NCI-H1105 treated with DMSO at 0.1 percent for 48 hours (cell line): Measurements from ENCODE around the gene KCNQ1.

Source experiments
- DNase-seq: peaks from one replicate; lab custom pipeline; 2025; lab: John Stamatoyannopoulos, UW

KCNQ1 gene

DNA sequence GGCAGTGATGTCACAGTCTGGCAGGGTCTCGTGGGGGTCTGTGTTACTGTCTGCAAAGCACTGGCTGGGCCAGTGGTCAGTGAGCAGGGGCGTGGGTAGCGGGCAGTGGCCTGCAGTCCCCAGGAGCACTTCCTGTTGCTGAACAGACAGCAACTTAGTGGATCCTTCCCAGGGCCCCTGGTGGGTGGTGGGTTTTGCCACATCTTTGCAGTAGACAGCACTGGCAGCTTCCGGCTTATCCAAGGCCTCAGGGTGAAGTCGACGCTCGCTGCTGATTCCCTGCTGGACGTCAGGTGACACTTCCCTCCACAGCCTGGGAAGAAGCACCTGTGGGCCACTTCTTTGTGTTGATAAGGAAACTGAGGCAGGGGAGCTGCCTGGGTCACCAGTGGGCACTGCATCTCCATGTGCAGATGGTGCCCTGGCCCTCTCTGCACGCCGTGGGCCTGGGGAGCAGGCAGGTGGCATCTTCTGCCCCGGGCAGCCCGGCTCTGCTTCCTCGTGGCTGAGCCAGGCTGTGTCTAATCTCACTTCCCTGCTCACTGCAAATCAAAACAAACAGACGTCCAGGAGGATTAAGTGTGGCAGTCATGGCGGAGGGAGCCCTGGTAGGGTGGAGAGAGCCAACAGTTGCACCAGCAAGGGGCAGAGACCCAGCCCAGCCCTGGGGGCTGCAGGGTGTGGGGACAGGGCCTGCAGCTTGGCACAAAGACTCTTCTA is 79.8 kb downstream of the KCNQ1 start:
- DNase-seq = no peak

DNA sequence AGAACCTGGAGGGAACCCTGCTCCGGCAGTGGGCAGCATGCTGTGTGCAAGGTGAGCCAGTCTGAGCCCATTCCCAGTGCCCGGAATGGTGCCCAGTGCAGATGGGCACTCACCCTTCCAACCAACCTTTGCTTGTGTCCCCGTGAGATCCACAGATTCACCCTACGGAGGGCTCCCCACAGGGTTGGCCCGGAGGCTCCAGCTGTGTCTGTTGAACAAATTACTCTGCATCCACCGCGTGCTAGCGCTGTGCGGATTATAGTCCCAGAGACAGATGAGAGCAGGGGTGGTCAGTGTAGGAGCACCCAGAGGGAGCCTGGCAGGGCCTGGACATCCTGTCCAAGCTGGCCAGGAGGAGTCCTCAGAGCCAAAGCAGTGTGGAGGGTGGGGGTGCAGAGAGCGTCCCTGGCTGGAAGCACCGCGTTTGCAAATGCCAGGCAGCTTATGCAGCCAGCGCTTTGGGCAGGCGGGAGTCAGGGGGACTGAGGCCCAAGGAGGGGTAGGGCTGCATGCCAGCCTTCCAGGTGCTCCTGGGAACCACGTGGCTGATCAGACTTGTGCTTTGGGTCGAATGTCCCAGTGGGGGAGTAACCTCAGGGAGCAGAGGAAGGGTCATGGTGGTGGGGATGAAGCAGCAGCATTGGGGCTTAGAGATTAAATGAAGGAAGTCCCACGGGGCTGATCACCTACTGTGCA is 80.5 kb downstream of the KCNQ1 start:
- DNase-seq = no peak

DNA sequence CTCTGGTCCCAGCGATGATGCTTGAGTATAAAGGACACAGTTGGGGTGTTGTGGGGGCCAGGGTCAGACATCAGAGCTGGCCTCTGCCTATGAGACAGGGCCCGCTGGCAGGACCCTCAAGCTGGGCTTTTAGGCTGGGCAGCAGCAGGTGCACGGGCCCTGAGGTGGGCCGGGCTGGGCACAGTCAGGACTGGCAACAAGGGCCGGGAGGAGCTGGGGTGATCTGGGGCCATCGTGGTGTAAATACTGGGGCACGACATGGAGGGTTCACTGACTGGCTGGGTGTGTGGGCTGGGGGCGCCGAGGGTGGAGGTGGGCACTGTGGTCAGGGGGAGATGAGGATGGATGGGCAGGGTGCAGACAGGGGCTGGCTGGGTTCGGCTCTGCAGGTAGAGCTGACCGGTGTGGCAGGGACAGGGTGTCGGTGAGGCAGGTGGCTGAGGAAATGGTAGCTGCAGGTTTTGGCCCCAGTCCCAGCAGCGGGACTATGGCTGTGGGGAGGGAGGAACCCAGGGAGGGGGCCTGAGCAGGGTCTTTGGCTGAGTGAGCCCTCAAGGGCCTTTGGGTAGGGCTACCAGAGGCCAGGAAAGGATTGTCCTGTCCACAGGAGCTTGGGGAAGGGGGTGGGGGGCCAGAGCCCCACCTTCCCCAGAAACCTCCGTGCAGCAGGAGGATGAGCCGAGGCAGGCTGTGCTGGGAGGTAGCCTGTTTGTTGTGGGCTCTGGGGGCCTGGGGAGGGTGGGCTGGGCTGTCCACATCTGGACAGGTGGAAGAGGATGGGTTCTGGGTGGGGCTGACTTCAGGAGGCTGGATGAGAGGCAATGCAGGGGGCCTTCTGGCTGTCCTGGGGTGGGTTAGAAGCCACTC is 81.4 kb downstream of the KCNQ1 start:
- DNase-seq = no peak

DNA sequence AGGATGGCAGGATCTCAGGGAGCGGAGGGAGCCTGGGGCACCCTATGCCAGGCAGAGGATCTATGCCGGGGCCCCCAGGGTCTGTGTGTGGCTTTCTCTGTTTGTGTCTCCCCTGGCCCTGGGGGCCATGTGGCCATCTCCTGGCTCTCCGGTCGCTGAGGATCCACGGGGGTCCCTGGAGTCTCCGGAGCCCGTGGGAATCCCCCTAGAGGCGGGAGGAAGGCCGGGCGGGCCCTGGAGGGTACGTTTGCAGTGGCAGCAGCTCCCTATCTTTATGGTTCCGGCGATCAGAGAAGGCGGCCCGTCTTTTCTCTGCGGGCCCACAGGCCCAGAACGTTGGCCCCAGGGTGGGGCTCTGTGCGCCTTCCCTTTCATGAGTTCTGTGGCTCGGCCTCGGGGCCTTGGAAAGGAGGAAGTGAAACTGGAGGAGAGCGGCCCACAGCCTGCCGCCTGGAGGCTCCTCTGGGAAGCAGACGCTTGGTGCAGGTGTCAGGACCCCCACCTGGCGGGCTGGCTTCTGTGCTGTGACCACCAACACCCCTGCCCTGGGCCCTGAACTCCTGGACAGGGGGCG is 82.1 kb downstream of the KCNQ1 start:
- no peak for DNase-seq

- no peak for DNase-seq
Measured at GRCh38 chr11:2527621-2528291, 82.9 kb downstream of the KCNQ1 start.

DNA sequence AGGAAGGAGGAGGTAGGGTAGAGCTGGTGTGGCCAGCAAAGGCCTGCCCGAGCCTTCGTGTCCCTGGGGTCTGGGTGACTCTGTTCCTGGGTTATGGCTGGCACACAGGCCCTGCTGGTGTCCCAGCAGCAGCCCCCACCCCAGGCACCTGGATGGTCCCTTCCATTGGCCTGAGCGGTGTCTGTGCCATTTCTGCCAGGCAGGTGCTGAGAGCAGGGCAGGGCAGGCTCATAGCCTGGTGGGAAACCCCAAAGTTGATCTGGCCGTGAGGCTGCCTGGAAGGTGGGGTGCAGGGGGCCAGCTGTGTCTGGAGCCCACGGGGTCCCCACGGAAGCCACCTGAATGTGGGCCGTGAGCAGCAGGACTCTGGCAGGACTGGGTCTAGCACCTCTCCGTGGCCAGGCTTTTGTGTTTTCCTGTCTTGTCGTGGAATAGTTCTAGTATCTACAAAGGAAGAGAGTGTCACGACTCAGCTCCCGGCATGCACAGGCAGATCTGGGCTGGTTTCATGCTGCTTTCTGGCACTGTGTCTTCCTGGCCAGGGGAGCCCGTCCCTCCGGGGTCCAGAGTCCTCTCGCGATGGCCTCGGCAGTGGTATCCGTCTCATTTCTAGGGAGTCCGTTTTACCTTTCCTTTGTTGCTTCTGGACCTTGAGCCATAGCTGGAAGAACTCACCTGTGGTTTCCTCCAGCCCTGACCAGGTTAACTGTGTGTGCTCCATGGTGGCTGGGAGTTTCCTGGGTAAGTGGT is 83.7 kb downstream of the KCNQ1 start:
- no peak for DNase-seq

- no peak for DNase-seq
Measured at GRCh38 chr11:2529173-2529572, 84.4 kb downstream of the KCNQ1 start.

- DNase-seq = no peak
Measured at GRCh38 chr11:2529636-2530035, 84.8 kb downstream of the KCNQ1 start.

DNA sequence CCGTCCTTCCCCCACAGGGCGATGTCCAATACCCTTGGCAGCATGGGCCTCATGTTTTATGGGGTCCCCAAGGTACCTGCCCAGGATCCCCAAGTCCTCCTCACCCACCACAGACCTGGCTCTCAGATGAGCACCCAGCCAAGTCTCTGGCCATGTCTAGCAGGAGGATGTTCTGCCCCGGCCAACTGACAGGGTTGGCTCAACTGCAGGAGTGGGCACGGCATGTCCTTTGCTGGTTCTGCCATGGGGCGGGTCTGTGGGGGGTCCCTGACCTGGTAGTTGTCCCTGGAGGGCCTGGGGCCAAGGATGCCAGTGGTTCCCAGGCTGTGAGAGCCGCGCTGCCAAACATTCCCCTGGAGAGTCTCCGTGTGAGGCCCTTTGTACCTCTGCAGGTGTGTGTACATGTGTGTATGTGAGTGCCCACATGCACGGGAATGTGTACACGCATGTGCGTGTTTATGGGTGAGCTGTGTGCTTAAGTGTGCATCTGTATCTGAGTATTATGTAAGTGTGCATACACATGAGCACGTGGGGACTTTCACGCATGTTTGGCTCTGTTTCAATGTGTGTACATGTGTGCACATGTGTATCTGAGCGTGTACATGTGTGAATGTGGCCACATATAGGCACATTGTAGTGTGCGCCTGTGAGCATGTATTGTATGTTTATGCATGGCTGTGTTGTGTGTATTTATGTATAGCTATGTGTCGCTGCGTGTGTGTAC is 85.5 kb downstream of the KCNQ1 start:
- no peak for DNase-seq

DNA sequence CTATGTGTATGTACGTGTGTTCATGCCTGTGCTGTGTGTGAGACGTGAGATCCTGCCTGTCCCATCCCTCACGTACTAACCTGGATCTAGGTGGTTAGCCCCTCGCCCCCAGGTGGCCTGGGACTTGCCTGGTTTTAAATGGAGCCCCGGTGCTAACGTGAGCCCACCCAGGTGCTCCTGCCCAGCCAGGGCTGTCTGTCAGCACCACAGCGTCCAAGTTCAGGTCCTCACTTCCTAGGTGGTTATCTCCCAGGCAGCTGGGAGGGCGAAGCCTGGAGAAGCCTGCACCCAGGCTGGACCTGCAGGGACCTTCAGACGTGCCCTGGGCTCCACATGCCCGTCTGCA is 86.0 kb downstream of the KCNQ1 start:
- DNase-seq = no peak

DNA sequence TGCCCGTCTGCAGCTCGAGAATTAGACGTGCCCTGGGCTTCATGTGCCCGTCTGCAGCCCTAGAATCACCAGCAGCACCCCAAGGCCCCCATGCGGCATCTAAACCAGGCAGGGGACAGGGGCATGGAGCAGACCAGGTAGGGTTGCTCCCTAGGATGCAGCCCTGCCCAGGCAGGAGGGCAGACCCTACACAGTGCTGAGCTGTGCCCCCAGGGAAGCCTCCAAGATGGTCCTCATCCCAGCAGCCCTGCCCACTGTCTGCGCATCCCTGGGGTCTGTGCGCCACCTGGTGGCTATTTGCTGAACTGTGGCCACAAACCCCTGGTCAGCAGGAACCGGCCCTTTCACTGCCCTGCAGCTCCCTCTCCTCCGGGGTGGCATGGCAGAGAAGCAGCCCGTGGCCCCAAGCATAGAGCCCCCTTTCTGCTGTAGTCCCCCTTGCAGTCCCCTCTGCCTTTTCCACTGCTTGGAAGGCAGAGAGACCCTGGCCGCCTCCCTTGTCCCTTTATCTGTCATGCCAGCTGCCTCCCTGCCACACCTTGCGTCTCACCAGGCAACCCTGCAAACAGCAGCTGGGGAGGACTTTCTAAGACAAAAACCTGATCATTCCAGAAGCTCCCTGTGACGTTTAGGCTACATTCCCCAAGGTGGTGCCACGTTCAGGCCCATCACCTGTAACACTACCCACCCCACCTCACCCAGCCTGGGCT is 86.6 kb downstream of the KCNQ1 start:
- peak; percentile 30 for DNase-seq

DNA sequence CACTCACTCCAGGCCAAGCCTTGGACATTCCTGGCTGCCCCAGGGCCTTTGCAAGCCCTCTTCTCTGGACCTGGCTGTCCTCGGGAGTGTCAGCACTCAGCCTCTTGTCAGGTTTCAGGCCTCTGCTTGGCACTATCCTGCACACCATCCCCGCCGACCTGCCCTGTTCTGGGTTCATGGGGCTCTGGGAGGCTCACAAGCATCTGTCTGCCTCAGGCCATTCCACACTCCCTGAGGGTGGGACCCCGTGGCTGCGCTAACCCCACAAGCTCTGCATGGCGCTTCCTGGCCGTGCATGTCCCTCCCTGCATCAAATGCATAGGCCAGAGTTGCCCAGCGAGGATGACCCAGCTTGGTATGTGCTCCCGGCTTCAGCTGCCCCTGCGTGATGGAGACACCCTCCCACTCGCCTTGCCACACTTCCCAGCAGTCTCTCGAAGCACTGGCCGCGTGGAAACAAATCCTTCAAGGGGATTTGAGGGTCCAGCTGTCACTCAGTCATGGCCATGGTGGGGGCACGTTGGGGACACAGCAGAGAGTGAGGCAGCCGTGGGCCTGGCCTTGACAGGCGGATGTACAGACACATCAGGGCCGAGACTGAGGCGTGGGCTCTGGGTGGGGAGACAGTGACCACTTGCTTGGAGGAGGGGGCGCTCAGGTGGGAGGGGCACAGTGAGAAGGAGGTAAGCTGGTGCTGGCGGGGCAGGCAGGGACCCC is 87.3 kb downstream of the KCNQ1 start:
- no peak for DNase-seq

DNA sequence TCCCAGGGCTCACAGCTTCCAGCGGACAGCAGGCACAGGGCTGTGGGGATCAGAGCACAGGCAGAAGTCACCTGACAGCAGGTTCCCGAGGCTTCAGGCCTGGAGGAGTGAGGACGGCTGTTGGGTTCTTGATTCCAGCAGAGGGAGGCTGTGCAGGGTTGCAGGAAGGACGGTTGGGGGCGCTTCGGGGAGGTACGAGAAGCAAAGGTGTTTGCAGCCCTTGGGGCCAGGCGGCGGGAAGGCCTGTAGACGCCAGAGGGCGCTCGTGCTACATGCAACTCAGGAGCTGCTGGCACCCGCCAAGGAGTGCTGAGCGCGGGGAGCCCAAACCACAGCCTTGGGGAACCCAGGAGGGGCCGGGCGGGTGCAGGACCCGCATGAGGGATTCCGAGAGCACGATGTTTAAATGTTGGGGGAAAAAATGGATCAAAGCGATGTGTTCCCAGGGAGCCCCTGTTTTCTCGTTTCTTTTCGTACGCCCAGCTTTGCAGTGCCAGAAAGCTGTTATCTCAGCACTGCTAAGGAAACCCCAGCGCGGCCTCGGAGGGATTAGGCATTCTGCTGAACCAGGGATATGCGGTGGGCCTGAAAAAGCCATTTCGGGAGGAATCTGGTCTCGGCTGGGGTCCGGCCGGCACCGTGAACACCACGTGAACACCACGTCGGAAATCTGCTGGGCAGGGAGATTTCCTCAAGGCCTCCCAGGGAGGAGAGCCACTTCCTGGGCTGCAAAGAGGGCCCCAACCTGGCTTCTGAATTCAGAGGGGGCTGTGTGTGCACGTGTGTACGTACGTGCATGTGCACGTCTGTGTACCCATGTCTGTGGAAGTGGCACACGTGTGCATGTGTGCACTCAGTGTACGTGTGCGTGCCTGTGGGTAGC is 88.1 kb downstream of the KCNQ1 start:
- peak; percentile 76 for DNase-seq

DNA sequence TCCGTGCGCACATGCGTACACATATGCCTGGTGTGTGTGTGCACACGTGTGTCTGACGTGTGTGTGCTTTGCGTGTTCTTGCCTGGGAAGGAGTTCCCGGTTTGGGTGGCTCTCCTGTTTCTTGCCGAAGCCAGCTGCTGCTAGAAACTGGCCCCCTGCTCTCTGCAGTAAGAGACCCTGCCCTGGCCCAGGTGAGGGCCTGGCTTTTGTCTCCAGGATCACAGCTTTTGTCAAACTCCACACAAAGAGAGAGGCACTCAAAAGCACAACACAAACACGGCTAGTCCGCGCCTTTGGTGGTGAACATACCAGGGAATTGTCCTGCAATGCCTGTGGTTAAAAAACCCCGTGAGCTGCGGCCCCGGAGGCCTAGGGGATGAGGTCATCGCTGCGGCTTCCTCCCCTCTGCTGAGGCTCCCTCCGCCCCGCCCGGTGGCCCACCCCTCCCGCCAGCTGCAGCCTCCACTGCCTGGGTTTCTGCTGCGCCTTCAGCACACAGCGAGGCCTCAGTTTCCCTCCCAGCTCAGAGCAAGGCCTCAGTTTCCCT is 88.9 kb downstream of the KCNQ1 start:
- DNase-seq = no peak

- no peak for DNase-seq
Measured at GRCh38 chr11:2534134-2534956, 89.5 kb downstream of the KCNQ1 start.

DNA sequence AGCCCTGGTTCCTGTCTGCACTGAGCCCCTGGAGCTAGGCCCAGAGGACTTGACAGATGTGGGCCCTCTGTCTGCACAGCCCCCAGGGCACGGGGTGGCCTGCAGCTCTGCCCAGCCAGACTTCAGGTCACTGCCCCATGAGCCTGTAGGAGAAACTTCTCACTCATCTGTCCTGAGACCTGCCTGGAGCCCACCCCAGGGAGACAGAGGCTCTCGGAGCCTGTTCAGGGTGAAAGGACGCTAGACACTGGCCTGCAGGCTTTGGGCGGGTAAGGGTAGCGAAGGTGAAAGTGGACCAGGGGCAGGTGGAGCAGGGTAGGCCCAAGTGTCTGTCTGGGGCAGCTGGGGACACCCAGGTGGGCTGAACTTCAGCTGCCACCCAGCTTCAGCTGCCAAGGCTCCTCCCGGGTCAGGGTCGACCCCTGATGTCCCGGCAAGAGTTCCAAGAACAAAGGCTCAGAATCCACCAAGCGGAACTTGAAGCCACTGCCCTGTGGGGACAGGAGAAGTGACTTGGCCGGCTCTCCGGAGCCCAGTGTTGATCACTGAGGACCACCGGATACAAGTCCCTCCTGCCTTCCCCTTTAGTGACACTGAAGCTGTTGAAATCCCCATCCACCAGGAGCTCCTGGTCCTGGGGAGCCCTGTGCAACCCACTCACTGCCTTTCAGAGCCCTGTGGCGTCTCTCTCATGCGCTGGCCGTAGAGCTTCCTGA is 90.3 kb downstream of the KCNQ1 start:
- no peak for DNase-seq
